PC-9 (cell line): ENCODE results near the gene SIDT1. TPM values are rescaled to one million over a fixed set of nuclear protein-coding genes. Genes with fewer than 3 reads are reported as not detected.

Experiments
- BruUV-seq: library from RNA; stranded (reverse); fragments of 400-500 nt; replicated peaks from 2 replicates; lab custom pipeline; 2021; lab: Mats Ljungman, UMichigan
- CTCF ChIA-PET: fragments of 300-600 bp; sonication (Branson Sonifier 250); formaldehyde crosslinking; loops from one replicate; lab custom pipeline; 2022; ENCODE audit warnings: antibody characterized with exemption; lab: Charles Lee
- POLR2A ChIA-PET: fragments of 300-600 bp; sonication (Branson Sonifier 250); formaldehyde crosslinking; loops from one replicate; lab custom pipeline; 2022; ENCODE audit warnings: antibody characterized with exemption; ENCODE audit not compliant: unreplicated experiment; lab: Charles Lee
- DNase-seq, 2 experiments: peaks; one replicate each; pipeline versions ENCODE4 v3.0.0 to v3.0.0-alpha.2; 2015 to 2022; ENCODE audit warnings: mixed read lengths in 1 of 2
- H2AFZ ChIP-seq: fragments of 200-600 bp; sonication (generic); 2 replicates; pipeline ENCODE4 v1.8.1; 2017; ENCODE audit warnings: antibody characterized with exemption
- H3F3A ChIP-seq: fragments of 200-600 bp; sonication (generic); 2 replicates; pipeline ENCODE4 v1.8.1; 2017; ENCODE audit warnings: antibody characterized with exemption, mild to moderate bottlenecking, low read depth; ENCODE audit not compliant: insufficient read depth
- H3K27ac ChIP-seq: fragments of 200-600 bp; sonication (generic); 2 replicates; pipeline ENCODE4 v1.6.1; 2016; ENCODE audit warnings: mixed run types
- H3K27me3 ChIP-seq: fragments of 200-600 bp; sonication (generic); 2 replicates; pipeline ENCODE4 v1.6.1; 2016; ENCODE audit warnings: low read depth, mixed run types; ENCODE audit not compliant: insufficient read depth
- H3K36me3 ChIP-seq: fragments of 200-600 bp; sonication (generic); 2 replicates; pipeline ENCODE4 v1.6.1; 2016; ENCODE audit warnings: low read depth, mixed run types
- H3K4me1 ChIP-seq: fragments of 200-600 bp; sonication (generic); replicated peaks from 2 replicates; pipeline ENCODE4 v1.6.1; 2016; ENCODE audit warnings: mixed run types; ENCODE audit not compliant: insufficient read depth
- H3K4me2 ChIP-seq: fragments of 200-600 bp; sonication (generic); 2 replicates; pipeline ENCODE4 v1.6.1; 2017; ENCODE audit warnings: mixed run types
- H3K4me3 ChIP-seq: fragments of 200-600 bp; sonication (generic); 2 replicates; pipeline ENCODE4 v1.6.1; 2016; ENCODE audit warnings: mixed run types
- H3K79me2 ChIP-seq: fragments of 200-600 bp; sonication (generic); 2 replicates; pipeline ENCODE4 v1.6.1; 2017; ENCODE audit warnings: low read depth, mixed run types
- H3K9me2 ChIP-seq: fragments of 200-600 bp; sonication (generic); 2 replicates; pipeline ENCODE4 v1.8.1; 2017; ENCODE audit warnings: mild to moderate bottlenecking; ENCODE audit not compliant: insufficient read depth
- H3K9me3 ChIP-seq: fragments of 200-600 bp; sonication (generic); 2 replicates; pipeline ENCODE4 v1.8.1; 2016; ENCODE audit warnings: low read depth; ENCODE audit not compliant: insufficient read depth
- H4K20me1 ChIP-seq: fragments of 200-600 bp; sonication (generic); 2 replicates; pipeline ENCODE4 v1.8.1; 2017; ENCODE audit not compliant: insufficient read depth
- EZH2 ChIP-seq: fragments of 200-600 bp; sonication (generic); IDR thresholded peaks from 2 replicates; pipeline ENCODE4 v1.8.0; 2017; ENCODE audit warnings: antibody characterized with exemption, low read depth
- intact Hi-C: fragments of 100-400 bp; cut with micrococcal nuclease; formaldehyde crosslinking; loops from one replicate; pipeline ENCODE4 v1.10.0; 2022; ENCODE audit not compliant: unreplicated experiment
- total RNA-seq: library from RNA; stranded (reverse); gene quantifications from 2 replicates; pipeline ENCODE4 v1.2.3, GENCODE V29; 2021
- TF ChIP-seq, protein P1 (sequence below): fragments of 200-600 bp; sonication (generic); conservative IDR thresholded peaks from 2 replicates; pipeline ENCODE4 v1.6.1; 2017; ENCODE audit warnings: mixed run types, antibody characterized with exemption, mild to moderate bottlenecking, moderate library complexity

SIDT1 gene
- total RNA-seq, 1 experiment from 2014 or later: 1.2 TPM

DNA sequence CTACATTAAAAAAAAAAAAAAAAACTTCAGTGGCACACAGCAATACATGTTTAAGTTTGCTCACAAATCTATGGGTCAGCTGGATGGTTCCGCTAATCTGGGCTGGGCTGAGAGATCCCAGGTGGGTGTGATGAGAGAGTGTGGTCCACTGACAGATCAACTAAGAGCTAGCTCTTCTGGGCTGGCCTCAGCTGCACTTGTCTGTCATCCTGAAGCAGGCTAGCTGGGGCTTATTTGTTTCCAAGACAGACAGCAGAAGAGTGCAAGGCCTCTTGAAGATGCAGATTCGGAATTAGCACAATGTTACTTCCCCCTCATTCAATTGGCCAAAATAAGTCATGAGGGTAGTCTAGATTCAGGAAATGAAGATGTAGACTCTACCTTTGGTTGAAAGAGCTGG is 56.5 kb downstream of the SIDT1 start:
- Histone ChIP-seq H3K4me1 (no peaks in the 10 kb centered on the region), H3K79me2 (no peaks in the 10 kb centered on the region), H3K27me3 (no peaks in the 10 kb centered on the region), H3K4me2 (no peak overlapping the region), H3K4me3 (no peak overlapping the region), H4K20me1 (no peaks in the 10 kb centered on the region), H3K9me3 (no peaks in the 10 kb centered on the region; the same call in 1 of the 2 replicates), H3K27ac (no peak overlapping the region), H3F3A (no peaks in the 10 kb centered on the region), H2AFZ (no peak overlapping the region), H3K36me3 (no peaks in the 10 kb centered on the region), H3K9me2 (no peaks in the 10 kb centered on the region)
- DNase-seq: no peak
- intact Hi-C loops: no loop called here
- TF ChIP-seq, protein P1, sequence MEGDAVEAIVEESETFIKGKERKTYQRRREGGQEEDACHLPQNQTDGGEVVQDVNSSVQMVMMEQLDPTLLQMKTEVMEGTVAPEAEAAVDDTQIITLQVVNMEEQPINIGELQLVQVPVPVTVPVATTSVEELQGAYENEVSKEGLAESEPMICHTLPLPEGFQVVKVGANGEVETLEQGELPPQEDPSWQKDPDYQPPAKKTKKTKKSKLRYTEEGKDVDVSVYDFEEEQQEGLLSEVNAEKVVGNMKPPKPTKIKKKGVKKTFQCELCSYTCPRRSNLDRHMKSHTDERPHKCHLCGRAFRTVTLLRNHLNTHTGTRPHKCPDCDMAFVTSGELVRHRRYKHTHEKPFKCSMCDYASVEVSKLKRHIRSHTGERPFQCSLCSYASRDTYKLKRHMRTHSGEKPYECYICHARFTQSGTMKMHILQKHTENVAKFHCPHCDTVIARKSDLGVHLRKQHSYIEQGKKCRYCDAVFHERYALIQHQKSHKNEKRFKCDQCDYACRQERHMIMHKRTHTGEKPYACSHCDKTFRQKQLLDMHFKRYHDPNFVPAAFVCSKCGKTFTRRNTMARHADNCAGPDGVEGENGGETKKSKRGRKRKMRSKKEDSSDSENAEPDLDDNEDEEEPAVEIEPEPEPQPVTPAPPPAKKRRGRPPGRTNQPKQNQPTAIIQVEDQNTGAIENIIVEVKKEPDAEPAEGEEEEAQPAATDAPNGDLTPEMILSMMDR: no peak
- no peak for TF ChIP-seq EZH2
- POLR2A ChIA-PET: no interaction called here
- CTCF ChIA-PET: interaction anchor here (0.5 kb wide), 1 partner anchor 132 kb away, joined by 4 read pairs; no protein-coding TSS in a partner anchor
- no TSS peak for BruUV-seq

DNA sequence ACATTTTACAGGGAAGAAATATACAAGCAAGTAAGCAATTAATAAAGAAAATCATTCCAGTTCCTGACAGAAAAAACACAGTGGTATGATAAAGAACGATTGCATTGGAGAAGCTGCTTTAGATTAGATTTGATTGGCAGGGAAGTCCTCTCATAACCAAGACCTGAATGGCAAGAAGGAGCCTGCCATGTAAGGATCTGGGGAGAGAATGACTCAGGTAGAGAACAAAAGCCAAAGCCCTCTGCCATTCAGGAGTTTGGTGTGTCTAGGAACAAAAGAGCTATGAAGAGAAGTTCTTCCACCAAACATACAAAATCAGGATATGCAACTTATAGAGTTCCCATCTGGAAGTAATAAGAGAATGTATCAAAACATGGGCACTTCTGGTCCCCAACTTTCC is 57.6 kb downstream of the SIDT1 start:
- no peaks in the 10 kb centered on the region for H3K4me1 ChIP-seq
- CTCF ChIA-PET: no interaction called here
- H4K20me1 ChIP-seq: no peaks in the 10 kb centered on the region
- H3F3A ChIP-seq: no peaks in the 10 kb centered on the region
- H3K9me3 ChIP-seq: no peaks in the 10 kb centered on the region; the same call in 1 of the 2 replicates
- no peak overlapping the region for H3K4me3 ChIP-seq
- POLR2A ChIA-PET: no interaction called here
- H3K36me3 ChIP-seq: no peaks in the 10 kb centered on the region
- no TSS peak for BruUV-seq
- no peak for DNase-seq
- no peak overlapping the region for H3K4me2 ChIP-seq
- no peak overlapping the region for H3K27ac ChIP-seq
- H3K79me2 ChIP-seq: no peaks in the 10 kb centered on the region
- no peaks in the 10 kb centered on the region for H3K27me3 ChIP-seq
- no peak overlapping the region for H2AFZ ChIP-seq
- TF ChIP-seq, protein P1: no peak
- no peak for TF ChIP-seq EZH2
- H3K9me2 ChIP-seq: no peaks in the 10 kb centered on the region
- intact Hi-C loops: no loop called here

DNA sequence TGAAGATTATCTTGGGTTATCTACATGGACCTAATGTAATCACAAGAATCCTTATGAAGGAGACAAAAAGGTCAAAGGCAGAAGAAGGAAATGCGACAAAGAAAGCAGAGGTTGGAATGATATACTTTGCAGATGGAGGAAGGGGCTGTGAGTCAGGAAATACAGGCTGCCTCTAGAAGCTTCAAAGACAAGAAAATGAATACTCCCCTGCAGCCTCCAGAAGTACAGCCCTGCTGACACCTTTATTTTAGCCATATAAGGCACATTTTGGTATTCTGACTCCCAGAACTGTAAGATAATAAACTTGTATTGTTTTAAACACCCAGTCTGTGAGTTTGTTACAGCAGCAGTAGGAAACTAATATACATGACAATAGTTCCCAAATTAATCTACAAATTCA is 58.6 kb downstream of the SIDT1 start:
- no peak overlapping the region for H3K4me3 ChIP-seq
- no peaks in the 10 kb centered on the region for H3F3A ChIP-seq
- POLR2A ChIA-PET: no interaction called here
- H4K20me1 ChIP-seq: no peaks in the 10 kb centered on the region
- no peak overlapping the region for H2AFZ ChIP-seq
- no peaks in the 10 kb centered on the region; the same call in 1 of the 2 replicates for H3K9me3 ChIP-seq
- no peak overlapping the region for H3K27ac ChIP-seq
- no peaks in the 10 kb centered on the region for H3K9me2 ChIP-seq
- no peak for TF ChIP-seq EZH2
- TF ChIP-seq, protein P1: no peak
- no peak for DNase-seq
- BruUV-seq: no TSS peak
- intact Hi-C loops: no loop called here
- CTCF ChIA-PET: interaction anchor here (0.7 kb wide), 1 partner anchor 342 kb away, joined by 5 read pairs; no protein-coding TSS in a partner anchor
- H3K4me1 ChIP-seq: no peaks in the 10 kb centered on the region
- no peaks in the 10 kb centered on the region for H3K36me3 ChIP-seq
- no peaks in the 10 kb centered on the region for H3K79me2 ChIP-seq
- H3K4me2 ChIP-seq: no peak overlapping the region
- no peaks in the 10 kb centered on the region for H3K27me3 ChIP-seq
